PFSK-1 (cell line): ENCODE results near the gene NFIX.

Experiments
- FOXP2 ChIP-seq: optimal IDR thresholded peaks from 2 replicates; pipeline ENCODE3; 2011; ENCODE audit warnings: borderline replicate concordance, control low read depth, inconsistent platforms; ENCODE audit not compliant: insufficient read depth; ENCODE audit errors: extremely low read length, extremely low read depth
- POLR2AphosphoS5 ChIP-seq: IDR thresholded peaks from 2 replicates; pipeline ENCODE4 v1.6.1; 2012; ENCODE audit warnings: low read depth, mild to moderate bottlenecking, control low read depth, low read length, moderate library complexity
- SIN3A ChIP-seq: IDR thresholded peaks from 2 replicates; pipeline ENCODE4 v1.6.1; 2012; ENCODE audit warnings: mild to moderate bottlenecking, low read length, moderate library complexity, borderline replicate concordance; ENCODE audit not compliant: insufficient read depth
- TAF1 ChIP-seq: IDR thresholded peaks from 2 replicates; pipeline ENCODE4 v1.6.1; 2012; ENCODE audit warnings: low read length, control low read depth, borderline replicate concordance; ENCODE audit not compliant: insufficient read depth
- TF ChIP-seq, protein P1 (sequence below), 2 experiments: IDR thresholded peaks; 2 replicates each; pipeline versions ENCODE4 v1.6.1 to v1.8.0; 2011 to 2012; ENCODE audit warnings: low read depth in 2 of 2, low read length in 2 of 2, control low read depth in 1 of 2, inconsistent platforms in 1 of 2, mild to moderate bottlenecking in 1 of 2, moderate library complexity in 1 of 2; ENCODE audit not compliant: insufficient read depth in 1 of 2

DNA sequence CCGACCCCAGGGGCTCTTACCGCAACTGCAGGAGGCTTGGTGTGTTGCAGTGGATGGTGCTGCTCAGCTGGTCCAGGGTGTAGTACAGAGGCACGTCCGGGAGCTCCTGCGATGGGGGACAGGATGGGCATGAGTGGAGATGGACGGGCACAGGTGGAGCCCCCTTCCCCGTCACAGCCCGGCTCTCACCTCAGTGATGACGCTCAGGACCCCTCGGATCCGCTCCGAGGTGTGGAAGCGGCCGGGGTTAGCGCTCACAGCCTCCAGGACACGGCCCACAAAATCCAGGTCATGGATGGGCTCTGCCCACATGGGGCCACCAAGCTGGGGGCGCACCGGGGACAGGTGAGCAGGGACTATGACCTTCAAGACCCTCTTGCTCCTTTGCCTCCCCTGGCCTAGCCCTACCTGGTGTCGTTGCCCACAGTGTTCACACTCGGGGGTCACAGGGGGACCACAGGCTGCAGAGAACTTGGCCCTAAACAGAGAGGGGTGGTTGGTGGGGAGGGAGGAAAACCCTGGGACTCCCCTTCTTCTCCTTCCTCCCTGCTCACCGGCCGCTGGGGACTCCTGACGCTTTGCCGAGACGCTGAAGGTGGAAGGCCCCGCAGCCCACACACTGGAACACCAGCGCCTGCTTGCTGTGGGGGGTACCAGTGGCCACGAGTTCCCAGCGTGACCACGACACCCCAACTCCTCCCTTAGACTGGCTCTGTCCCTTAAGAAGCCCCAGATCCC lies 114.3 kb downstream of the NFIX start:
- TF ChIP-seq, protein P1, sequence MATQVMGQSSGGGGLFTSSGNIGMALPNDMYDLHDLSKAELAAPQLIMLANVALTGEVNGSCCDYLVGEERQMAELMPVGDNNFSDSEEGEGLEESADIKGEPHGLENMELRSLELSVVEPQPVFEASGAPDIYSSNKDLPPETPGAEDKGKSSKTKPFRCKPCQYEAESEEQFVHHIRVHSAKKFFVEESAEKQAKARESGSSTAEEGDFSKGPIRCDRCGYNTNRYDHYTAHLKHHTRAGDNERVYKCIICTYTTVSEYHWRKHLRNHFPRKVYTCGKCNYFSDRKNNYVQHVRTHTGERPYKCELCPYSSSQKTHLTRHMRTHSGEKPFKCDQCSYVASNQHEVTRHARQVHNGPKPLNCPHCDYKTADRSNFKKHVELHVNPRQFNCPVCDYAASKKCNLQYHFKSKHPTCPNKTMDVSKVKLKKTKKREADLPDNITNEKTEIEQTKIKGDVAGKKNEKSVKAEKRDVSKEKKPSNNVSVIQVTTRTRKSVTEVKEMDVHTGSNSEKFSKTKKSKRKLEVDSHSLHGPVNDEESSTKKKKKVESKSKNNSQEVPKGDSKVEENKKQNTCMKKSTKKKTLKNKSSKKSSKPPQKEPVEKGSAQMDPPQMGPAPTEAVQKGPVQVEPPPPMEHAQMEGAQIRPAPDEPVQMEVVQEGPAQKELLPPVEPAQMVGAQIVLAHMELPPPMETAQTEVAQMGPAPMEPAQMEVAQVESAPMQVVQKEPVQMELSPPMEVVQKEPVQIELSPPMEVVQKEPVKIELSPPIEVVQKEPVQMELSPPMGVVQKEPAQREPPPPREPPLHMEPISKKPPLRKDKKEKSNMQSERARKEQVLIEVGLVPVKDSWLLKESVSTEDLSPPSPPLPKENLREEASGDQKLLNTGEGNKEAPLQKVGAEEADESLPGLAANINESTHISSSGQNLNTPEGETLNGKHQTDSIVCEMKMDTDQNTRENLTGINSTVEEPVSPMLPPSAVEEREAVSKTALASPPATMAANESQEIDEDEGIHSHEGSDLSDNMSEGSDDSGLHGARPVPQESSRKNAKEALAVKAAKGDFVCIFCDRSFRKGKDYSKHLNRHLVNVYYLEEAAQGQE (IDR thresholded peaks at IDR 0.05; ENCODE audit: insufficient read depth in 1 of 2, low read depth in 2 of 2, low read length in 2 of 2), result no peak
- TF ChIP-seq POLR2AphosphoS5, result no peak
- no peak for TF ChIP-seq SIN3A
- no peak for TF ChIP-seq TAF1
- no peak for TF ChIP-seq FOXP2
